ENCODE data around the gene HMOX2. TPM values are rescaled to one million over a fixed set of nuclear protein-coding genes. Genes with fewer than 3 reads are reported as not detected.
A peak's percentile ranks its signal among the peaks of the same experiment; 100 is the strongest.

HMOX2 gene, protein sequence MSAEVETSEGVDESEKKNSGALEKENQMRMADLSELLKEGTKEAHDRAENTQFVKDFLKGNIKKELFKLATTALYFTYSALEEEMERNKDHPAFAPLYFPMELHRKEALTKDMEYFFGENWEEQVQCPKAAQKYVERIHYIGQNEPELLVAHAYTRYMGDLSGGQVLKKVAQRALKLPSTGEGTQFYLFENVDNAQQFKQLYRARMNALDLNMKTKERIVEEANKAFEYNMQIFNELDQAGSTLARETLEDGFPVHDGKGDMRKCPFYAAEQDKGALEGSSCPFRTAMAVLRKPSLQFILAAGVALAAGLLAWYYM
- total RNA-seq (2014; rRNA removed; shearing (Covaris generic)) (36.0 and 40.8 TPM in 2 replicates), polyA plus RNA-seq (2016; fragmentation: Nextera tagmentation; extraction: Ambion mirVana) (60.2 and 61.5 TPM in 2 replicates)

DNA sequence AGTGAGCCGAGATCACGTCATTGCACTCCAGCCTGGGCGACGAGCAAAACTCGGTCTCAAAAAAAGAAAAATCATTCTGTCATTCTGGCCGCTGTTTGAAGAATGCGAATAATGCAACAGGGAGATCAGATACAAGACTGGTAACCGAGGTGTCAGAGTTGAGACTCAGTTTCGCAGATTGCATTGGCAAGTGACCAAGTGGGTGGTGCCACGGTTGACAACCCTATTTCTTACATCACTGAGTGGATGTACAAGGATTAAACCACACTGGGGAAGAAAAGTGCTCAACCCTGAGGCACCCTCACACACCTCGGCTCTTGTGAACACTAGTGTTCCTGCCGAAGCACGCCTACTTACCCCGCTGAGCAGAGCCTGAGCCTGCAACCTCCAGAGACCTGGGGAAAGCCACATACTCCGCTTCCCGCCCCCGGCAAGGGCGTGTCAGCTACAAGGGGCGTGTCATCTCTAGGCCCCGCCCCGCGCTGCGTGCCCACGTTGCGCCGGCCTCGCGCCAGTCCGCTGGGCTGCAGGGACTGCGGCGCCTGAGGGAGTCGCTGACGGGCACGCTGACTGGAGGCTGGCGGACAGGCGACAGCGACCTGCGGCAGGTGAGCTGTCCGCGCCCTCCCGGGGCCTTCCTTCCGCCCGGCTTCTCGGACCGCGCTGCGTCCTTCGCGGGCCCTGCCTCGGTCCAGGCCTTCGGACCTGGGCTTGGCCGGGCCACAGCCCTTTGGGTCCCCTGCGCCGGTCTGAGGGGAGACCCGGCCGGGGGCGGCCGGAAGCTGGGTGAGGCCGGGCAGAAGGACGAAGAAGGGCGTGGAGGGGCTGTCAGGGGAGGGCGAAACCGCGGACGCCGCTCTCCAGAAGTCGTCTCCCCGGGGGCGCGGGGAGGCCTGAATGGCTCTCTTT is at the start of gene HMOX2:
TSS of gene HMOX2 (plus strand) at position 519 of the 909 bp plus-strand sequence. CDS start 29,127 bp downstream, outside the sequence.
- in situ Hi-C loops (cut with MboI) = no loop called here
- Histone ChIP-seq H3K79me2 (ENCODE audit: insufficient read depth) (peaks cover 48% of the 10 kb centered on the region), H3K27me3 (replicated peaks; ENCODE audit: insufficient read depth) (no peaks in the 10 kb centered on the region), H3K36me3 (ENCODE audit: low read depth) (no peaks in the 10 kb centered on the region), H3K9me2 (ENCODE audit: insufficient read depth) (no peaks in the 10 kb centered on the region), H3K4me3 (peak within 1 kb of the TSS; percentile 83), H3K9ac (peak within 1 kb of the TSS; percentile 77), H2AFZ (peak within 1 kb of the TSS; percentile 83), H3K9me3 (ENCODE audit: low read depth) (no peaks in the 10 kb centered on the region), H3K27ac (peak within 1 kb of the TSS; percentile 18), H3F3A (ENCODE audit: insufficient read depth) (no peaks in the 10 kb centered on the region), H3K4me2 (ENCODE audit: unreplicated experiment) (peak within 1 kb of the TSS; percentile 75), H3K4me1 (ENCODE audit: insufficient read depth) (peaks cover 17% of the 10 kb centered on the region; the same call in 1 of the 2 replicates), H4K20me1 (ENCODE audit: insufficient read depth) (no peaks in the 10 kb centered on the region)
- TF ChIP-seq EZH2phosphoT487 (IDR thresholded peaks at IDR 0.05; ENCODE audit: insufficient read depth, low read depth) = no peak
- no peak for TF ChIP-seq EZH2 (IDR thresholded peaks at IDR 0.05; ENCODE audit: insufficient read depth, poor library complexity, severe bottlenecking)
- WGBS, 2 experiments (ENCODE audit: low coverage in 1 of 2, low lambda C conversion rate in 2 of 2, missing lambda C conversion rate in 2 of 2) = 10 to 12% methylated on average over 49 to 57 of the region's 70 CpGs
- DNase-seq = peak; percentile 95

GRCh38 chr16:4426722-4427372 is 49.4 kb upstream of the HMOX2 start:
- Histone ChIP-seq H3K4me1 (ENCODE audit: insufficient read depth) (peaks cover 15% of the 10 kb centered on the region), H2AFZ (peak overlapping the region; percentile 67), H3K9ac (peak overlapping the region; percentile 96), H3K4me2 (ENCODE audit: unreplicated experiment) (peak overlapping the region; percentile 93), H4K20me1 (ENCODE audit: insufficient read depth) (no peaks in the 10 kb centered on the region), H3K79me2 (ENCODE audit: insufficient read depth) (peaks cover 62% of the 10 kb centered on the region), H3K9me3 (ENCODE audit: low read depth) (no peaks in the 10 kb centered on the region), H3K9me2 (ENCODE audit: insufficient read depth) (no peaks in the 10 kb centered on the region), H3K27me3 (replicated peaks; ENCODE audit: insufficient read depth) (no peaks in the 10 kb centered on the region), H3K27ac (peak overlapping the region; percentile 93), H3F3A (ENCODE audit: insufficient read depth) (no peaks in the 10 kb centered on the region), H3K36me3 (ENCODE audit: low read depth) (0 out of 2 replicates have a peak, but pooled peaks cover 6% of the 10 kb centered on the region), H3K4me3 (peak overlapping the region; percentile 93)
- TF ChIP-seq EZH2phosphoT487 (IDR thresholded peaks at IDR 0.05; ENCODE audit: insufficient read depth, low read depth) (no peak), EZH2 (IDR thresholded peaks at IDR 0.05; ENCODE audit: insufficient read depth, poor library complexity, severe bottlenecking) (no peak)
- WGBS, 2 experiments (ENCODE audit: low coverage in 1 of 2, low lambda C conversion rate in 2 of 2, missing lambda C conversion rate in 2 of 2) = 86 to 89% methylated on average over 11 to 12 of the region's 12 CpGs
- peak; percentile 14 for DNase-seq
- in situ Hi-C loops (cut with MboI) = no loop called here

DNA sequence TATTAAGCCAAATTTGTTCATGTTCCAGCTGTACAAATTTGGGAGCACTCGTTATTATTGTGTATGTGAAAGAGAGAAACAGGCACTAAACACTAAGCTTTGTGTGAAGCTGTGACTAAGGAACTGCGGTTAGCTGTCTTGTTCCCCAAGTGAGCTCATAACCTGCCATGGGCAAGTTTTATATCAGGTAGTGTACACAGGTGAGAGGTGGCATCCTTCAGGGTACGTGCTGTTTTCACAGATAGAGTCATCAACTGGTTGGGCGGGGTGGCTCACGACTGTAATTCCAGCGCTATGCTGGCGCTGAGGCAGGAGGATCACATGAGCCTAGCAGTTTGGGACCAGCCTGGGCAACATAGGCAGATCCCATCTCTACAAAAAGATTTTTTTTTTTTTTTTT is 47.7 kb upstream of the HMOX2 start:
- Histone ChIP-seq H3F3A (ENCODE audit: insufficient read depth) (no peaks in the 10 kb centered on the region), H3K4me3 (no peak overlapping the region), H3K79me2 (ENCODE audit: insufficient read depth) (peaks cover 76% of the 10 kb centered on the region), H3K27ac (no peak overlapping the region), H3K4me1 (ENCODE audit: insufficient read depth) (peaks cover 15% of the 10 kb centered on the region), H3K36me3 (ENCODE audit: low read depth) (0 out of 2 replicates have a peak, but pooled peaks cover 6% of the 10 kb centered on the region), H3K9me2 (ENCODE audit: insufficient read depth) (no peaks in the 10 kb centered on the region), H3K27me3 (replicated peaks; ENCODE audit: insufficient read depth) (no peaks in the 10 kb centered on the region), H3K4me2 (ENCODE audit: unreplicated experiment) (no peak overlapping the region), H3K9me3 (ENCODE audit: low read depth) (no peaks in the 10 kb centered on the region), H4K20me1 (ENCODE audit: insufficient read depth) (no peaks in the 10 kb centered on the region), H3K9ac (no peak overlapping the region), H2AFZ (no peak overlapping the region)
- DNase-seq = no peak
- in situ Hi-C loops (cut with MboI) = no loop called here
- WGBS, 2 experiments (ENCODE audit: low coverage in 1 of 2, low lambda C conversion rate in 2 of 2, missing lambda C conversion rate in 2 of 2) = 91 to 94% methylated on average over 7 of the region's 7 CpGs
- TF ChIP-seq EZH2phosphoT487 (IDR thresholded peaks at IDR 0.05; ENCODE audit: insufficient read depth, low read depth) (no peak), EZH2 (IDR thresholded peaks at IDR 0.05; ENCODE audit: insufficient read depth, poor library complexity, severe bottlenecking) (no peak)

DNA sequence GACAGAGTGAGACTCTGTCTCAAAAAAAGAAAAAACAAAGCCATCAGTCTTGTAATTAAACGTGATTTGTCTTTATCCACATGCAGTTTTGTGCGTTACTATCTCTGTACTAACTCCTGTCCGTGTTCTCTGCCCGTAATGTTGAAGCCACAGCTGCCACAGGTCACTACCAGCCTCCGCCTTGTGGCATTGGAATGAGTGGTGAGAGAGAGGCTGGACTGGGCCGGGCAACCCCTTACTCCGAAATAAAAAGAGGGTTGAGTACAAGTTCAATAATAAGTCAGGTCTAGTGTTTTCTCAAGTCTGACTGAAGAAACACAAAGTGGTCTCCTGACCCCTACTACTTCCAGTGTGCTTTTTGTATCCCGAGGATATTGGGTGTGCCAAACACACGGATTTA is 45.2 kb upstream of the HMOX2 start:
- H3K79me2 ChIP-seq (ENCODE audit: insufficient read depth) = peaks cover 98% of the 10 kb centered on the region

More for the DNA sequence above, 45.2 kb upstream of the HMOX2 start:
- Histone ChIP-seq H3K9ac (no peak overlapping the region), H3K4me1 (ENCODE audit: insufficient read depth) (peaks cover 11% of the 10 kb centered on the region), H3K27me3 (replicated peaks; ENCODE audit: insufficient read depth) (no peaks in the 10 kb centered on the region), H3K9me3 (ENCODE audit: low read depth) (no peaks in the 10 kb centered on the region), H2AFZ (no peak overlapping the region), H3K9me2 (ENCODE audit: insufficient read depth) (no peaks in the 10 kb centered on the region), H3K36me3 (ENCODE audit: low read depth) (peaks cover 19% of the 10 kb centered on the region; the same call in 1 of the 2 replicates), H3K4me2 (ENCODE audit: unreplicated experiment) (no peak overlapping the region), H3K4me3 (no peak overlapping the region), H3K27ac (no peak overlapping the region), H3F3A (ENCODE audit: insufficient read depth) (no peaks in the 10 kb centered on the region), H4K20me1 (ENCODE audit: insufficient read depth) (no peaks in the 10 kb centered on the region; the same call in 1 of the 2 replicates)
- in situ Hi-C loops (cut with MboI) = no loop called here
- WGBS, 2 experiments (ENCODE audit: low coverage in 1 of 2, low lambda C conversion rate in 2 of 2, missing lambda C conversion rate in 2 of 2) = 71 to 76% methylated on average over 9 of the region's 9 CpGs
- TF ChIP-seq EZH2phosphoT487 (IDR thresholded peaks at IDR 0.05; ENCODE audit: insufficient read depth, low read depth) = no peak
- TF ChIP-seq EZH2 (IDR thresholded peaks at IDR 0.05; ENCODE audit: insufficient read depth, poor library complexity, severe bottlenecking) = no peak
- no peak for DNase-seq
